ENCODE measurements around the gene MORN5.
A peak's percentile ranks its signal among the peaks of the same experiment; 100 is the strongest.

The MORN5 gene

GRCh38 chr9:122144836-122145591 is 14.7 kb upstream of the MORN5 start:
- no peak for DNase-seq

GRCh38 chr9:122145592-122145863 is 14.2 kb upstream of the MORN5 start:
- DNase-seq, result no peak

- DNase-seq, result no peak
Measured at GRCh38 chr9:122151267-122151828, 8.4 kb upstream of the MORN5 start.

GRCh38 chr9:122155796-122156195 is 3.9 kb upstream of the MORN5 start:
- DNase-seq, result no peak

- peak; percentile 24 for DNase-seq
Measured at GRCh38 chr9:122158202-122158601, 1.5 kb upstream of the MORN5 start.

GRCh38 chr9:122159925-122160246 is 178 bp downstream of the MORN5 start:
- DNase-seq, result no peak

- DNase-seq, result no peak
Measured at GRCh38 chr9:122162415-122162814, 2.7 kb downstream of the MORN5 start.

- no peak for DNase-seq
Measured at GRCh38 chr9:122164286-122164685, 4.6 kb downstream of the MORN5 start.

GRCh38 chr9:122168356-122168755 is 8.6 kb downstream of the MORN5 start:
- no peak for DNase-seq

GRCh38 chr9:122172131-122172530 is 12.4 kb downstream of the MORN5 start:
- no peak for DNase-seq

- DNase-seq, result no peak
Measured at GRCh38 chr9:122173670-122174069, 14.0 kb downstream of the MORN5 start.

- no peak for DNase-seq
Measured at GRCh38 chr9:122176916-122177315, 17.2 kb downstream of the MORN5 start.

- no peak for DNase-seq
Measured at GRCh38 chr9:122179054-122179689, 19.5 kb downstream of the MORN5 start.

GRCh38 chr9:122179690-122180074 is 20.0 kb downstream of the MORN5 start:
- no peak for DNase-seq

- DNase-seq, result no peak
Measured at GRCh38 chr9:122180633-122181032, 20.9 kb downstream of the MORN5 start.

- no peak for DNase-seq
Measured at GRCh38 chr9:122183501-122183900, 23.8 kb downstream of the MORN5 start.

GRCh38 chr9:122184551-122184950 is 24.8 kb downstream of the MORN5 start:
- no peak for DNase-seq

- DNase-seq, result no peak
Measured at GRCh38 chr9:122186301-122186700, 26.6 kb downstream of the MORN5 start.

GRCh38 chr9:122186777-122187470 is 27.2 kb downstream of the MORN5 start:
- DNase-seq, result no peak

GRCh38 chr9:122188369-122188768 is 28.7 kb downstream of the MORN5 start:
- no peak for DNase-seq

- DNase-seq, result no peak
Measured at GRCh38 chr9:122190597-122191381, 31.1 kb downstream of the MORN5 start.

- DNase-seq, result no peak
Measured at GRCh38 chr9:122191584-122191983, 31.9 kb downstream of the MORN5 start.

- no peak for DNase-seq
Measured at GRCh38 chr9:122192261-122192875, 32.7 kb downstream of the MORN5 start.
